Mesendoderm (in vitro differentiated cells): ENCODE measurements around the gene P3H3.

Source experiments
- DNase-seq: peaks from one replicate; pipeline ENCODE4 v3.0.0; 2013
- H2AK5ac ChIP-seq: 2 replicates; pipeline ENCODE4 v1.6.1; 2013; ENCODE audit warnings: low read length, inconsistent platforms
- H2BK120ac ChIP-seq: 2 replicates; pipeline ENCODE4 v1.6.1; 2013; ENCODE audit warnings: low read depth, mild to moderate bottlenecking, low read length, moderate library complexity, mixed read lengths
- H2BK15ac ChIP-seq: replicated peaks from 2 replicates; pipeline ENCODE4 v1.6.1; 2013; ENCODE audit warnings: low read depth, mild to moderate bottlenecking, moderate library complexity
- H2BK5ac ChIP-seq: 2 replicates; pipeline ENCODE4 v1.6.1; 2013; ENCODE audit warnings: low read length, inconsistent platforms
- H3K18ac ChIP-seq: 2 replicates; pipeline ENCODE4 v1.6.1; 2013; ENCODE audit warnings: mild to moderate bottlenecking, low read length, mixed read lengths
- H3K23ac ChIP-seq: one replicate; pipeline ENCODE4 v1.6.1; 2013; ENCODE audit warnings: low read length
- H3K27ac ChIP-seq: 2 replicates; pipeline ENCODE4 v1.5.1; 2013; ENCODE audit warnings: low read depth, mild to moderate bottlenecking, inconsistent platforms, low read length, moderate library complexity
- H3K27me3 ChIP-seq: 2 replicates; pipeline ENCODE4 v1.6.1; 2013; ENCODE audit warnings: low read length, control low read depth, mild to moderate bottlenecking, inconsistent platforms; ENCODE audit not compliant: insufficient read depth, poor library complexity
- H3K36me3 ChIP-seq: 2 replicates; pipeline ENCODE4 v1.6.1; 2013; ENCODE audit warnings: low read length, inconsistent platforms; ENCODE audit not compliant: control insufficient read depth, insufficient read depth
- H3K4ac ChIP-seq: one replicate; pipeline ENCODE4 v1.6.1; 2013; ENCODE audit warnings: low read depth, mild to moderate bottlenecking, low read length, moderate library complexity
- H3K4me1 ChIP-seq: 2 replicates; pipeline ENCODE4 v1.6.1; 2013; ENCODE audit warnings: low read depth, low read length, inconsistent platforms; ENCODE audit not compliant: control insufficient read depth
- H3K4me2 ChIP-seq: 2 replicates; pipeline ENCODE4 v1.6.1; 2013; ENCODE audit warnings: low read length
- H3K4me3 ChIP-seq: 2 replicates; pipeline ENCODE4 v1.5.1; 2013; ENCODE audit warnings: mild to moderate bottlenecking, low read length
- H3K56ac ChIP-seq: one replicate; pipeline ENCODE4 v1.6.1; 2013; ENCODE audit warnings: low read length
- H3K79me1 ChIP-seq: 2 replicates; pipeline ENCODE4 v1.6.1; 2013; ENCODE audit warnings: low read length, inconsistent platforms
- H3K79me2 ChIP-seq: 2 replicates; pipeline ENCODE4 v1.6.1; 2013; ENCODE audit warnings: mild to moderate bottlenecking, low read length; ENCODE audit not compliant: control insufficient read depth, insufficient read depth
- H3K9ac ChIP-seq: 2 replicates; pipeline ENCODE4 v1.6.1; 2013; ENCODE audit warnings: low read length, inconsistent platforms
- H4K5ac ChIP-seq: one replicate; pipeline ENCODE4 v1.6.1; 2013; ENCODE audit warnings: low read length
- H4K8ac ChIP-seq: one replicate; pipeline ENCODE4 v1.6.1; 2013; ENCODE audit warnings: low read depth, mild to moderate bottlenecking, control low read depth, low read length, moderate library complexity
- WGBS: extraction: QIAGEN DNeasy Blood & Tissue Kit; methylation state at CpG from one replicate; pipeline ENCODE4 v1.1.7; 2013; ENCODE audit warnings: low lambda C conversion rate, missing lambda C conversion rate; ENCODE audit not compliant: insufficient coverage; ENCODE audit errors: extremely low coverage; 5-methylcytosine and 5-hydroxymethylcytosine counted together

The P3H3 gene

GRCh38 chr12:6849427-6849826 is 21.2 kb downstream of the P3H3 start:
- H3K36me3 ChIP-seq = peaks cover 14% of the 10 kb centered on the region
- H2AK5ac ChIP-seq = no peak overlapping the region
- no peaks in the 10 kb centered on the region for H3K27me3 ChIP-seq
- no peak overlapping the region for H4K5ac ChIP-seq
- no peak overlapping the region for H3K56ac ChIP-seq
- WGBS = no CpG with 5 or more reads among the region's 2 CpGs
- H3K27ac ChIP-seq = no peak overlapping the region
- H3K79me1 ChIP-seq = peaks cover 20% of the 10 kb centered on the region
- no peak overlapping the region for H3K9ac ChIP-seq
- no peak for DNase-seq
- no peak overlapping the region for H3K4ac ChIP-seq
- H4K8ac ChIP-seq = no peak overlapping the region
- H2BK5ac ChIP-seq = no peak overlapping the region
- H3K23ac ChIP-seq = no peak overlapping the region
- H3K4me1 ChIP-seq = peaks cover 6% of the 10 kb centered on the region
- H3K4me3 ChIP-seq = no peak overlapping the region
- no peak overlapping the region for H2BK15ac ChIP-seq
- no peak overlapping the region for H3K18ac ChIP-seq
- no peak overlapping the region for H3K4me2 ChIP-seq
- peaks cover 22% of the 10 kb centered on the region for H3K79me2 ChIP-seq
- no peak overlapping the region for H2BK120ac ChIP-seq

GRCh38 chr12:6849976-6850560 is 21.9 kb downstream of the P3H3 start:
- Histone ChIP-seq H3K4me1 (peaks cover 6% of the 10 kb centered on the region), H2BK120ac (no peak overlapping the region), H3K18ac (no peak overlapping the region), H3K79me1 (peaks cover 23% of the 10 kb centered on the region), H2AK5ac (no peak overlapping the region), H3K4me2 (peak overlapping the region; percentile 74), H3K9ac (peak overlapping the region; percentile 90), H3K23ac (no peak overlapping the region), H4K8ac (no peak overlapping the region), H4K5ac (no peak overlapping the region), H2BK5ac (no peak overlapping the region), H3K79me2 (peaks cover 25% of the 10 kb centered on the region), H3K27me3 (no peaks in the 10 kb centered on the region), H2BK15ac (no peak overlapping the region), H3K27ac (no peak overlapping the region), H3K4ac (no peak overlapping the region), H3K4me3 (peak overlapping the region; percentile 79), H3K56ac (peak overlapping the region; percentile 95), H3K36me3 (peaks cover 11% of the 10 kb centered on the region)
- DNase-seq = no peak
- no CpG with 5 or more reads among the region's 10 CpGs for WGBS

GRCh38 chr12:6850796-6851152 is 22.6 kb downstream of the P3H3 start:
- peaks cover 24% of the 10 kb centered on the region for H3K79me1 ChIP-seq
- H3K4me2 ChIP-seq = peak overlapping the region; percentile 74
- H4K8ac ChIP-seq = no peak overlapping the region
- peak overlapping the region; percentile 79 for H3K4me3 ChIP-seq
- peak overlapping the region; percentile 64 for H3K4ac ChIP-seq
- H3K36me3 ChIP-seq = peaks cover 10% of the 10 kb centered on the region
- H3K79me2 ChIP-seq = peaks cover 26% of the 10 kb centered on the region
- no peak overlapping the region for H4K5ac ChIP-seq
- no CpG with 5 or more reads among the region's 16 CpGs for WGBS
- no peak overlapping the region for H2BK15ac ChIP-seq
- peaks cover 6% of the 10 kb centered on the region for H3K4me1 ChIP-seq
- no peak overlapping the region for H3K18ac ChIP-seq
- H3K9ac ChIP-seq = peak overlapping the region; percentile 90
- H3K27ac ChIP-seq = no peak overlapping the region
- no peak overlapping the region for H2BK120ac ChIP-seq
- H3K27me3 ChIP-seq = no peaks in the 10 kb centered on the region
- no peak for DNase-seq
- H3K56ac ChIP-seq = peak overlapping the region; percentile 95
- H2BK5ac ChIP-seq = no peak overlapping the region
- H3K23ac ChIP-seq = no peak overlapping the region
- no peak overlapping the region for H2AK5ac ChIP-seq

GRCh38 chr12:6851153-6851920 is 23.1 kb downstream of the P3H3 start, which contains the start of gene CDCA3:
CDCA3 (minus strand) TSS chr12:6851286; CDS start chr12:6850952, 334 bp downstream.
- H3K4ac ChIP-seq = peak within 1 kb of the TSS; percentile 64
- H2AK5ac ChIP-seq = no peak within 1 kb of the TSS
- H3K23ac ChIP-seq = no peak within 1 kb of the TSS
- peak within 1 kb of the TSS; percentile 96 for H3K4me3 ChIP-seq
- H4K5ac ChIP-seq = no peak within 1 kb of the TSS
- H2BK15ac ChIP-seq = no peak within 1 kb of the TSS
- H3K4me1 ChIP-seq = peaks cover 6% of the 10 kb centered on the region
- peak; percentile 100 for DNase-seq
- no CpG with 5 or more reads among the region's 37 CpGs for WGBS
- H3K79me1 ChIP-seq = peaks cover 24% of the 10 kb centered on the region
- peak within 1 kb of the TSS; percentile 100 for H3K56ac ChIP-seq
- H2BK5ac ChIP-seq = peak within 1 kb of the TSS; percentile 98
- H3K18ac ChIP-seq = no peak within 1 kb of the TSS
- H2BK120ac ChIP-seq = no peak within 1 kb of the TSS
- peak within 1 kb of the TSS; percentile 98 for H3K4me2 ChIP-seq
- H3K27me3 ChIP-seq = no peaks in the 10 kb centered on the region
- peaks cover 26% of the 10 kb centered on the region for H3K79me2 ChIP-seq
- H3K36me3 ChIP-seq = peaks cover 8% of the 10 kb centered on the region
- H3K9ac ChIP-seq = peak within 1 kb of the TSS; percentile 98
- peak within 1 kb of the TSS; percentile 26 for H3K27ac ChIP-seq
- H4K8ac ChIP-seq = no peak within 1 kb of the TSS

- Histone ChIP-seq H4K5ac (no peak within 1 kb of the TSS), H3K27ac (peak within 1 kb of the TSS; percentile 26), H3K79me1 (peaks cover 24% of the 10 kb centered on the region), H4K8ac (no peak within 1 kb of the TSS), H2BK15ac (no peak within 1 kb of the TSS), H3K56ac (peak within 1 kb of the TSS; percentile 100), H2BK5ac (peak within 1 kb of the TSS; percentile 98), H3K9ac (peak within 1 kb of the TSS; percentile 98), H3K36me3 (peaks cover 6% of the 10 kb centered on the region), H3K79me2 (peaks cover 26% of the 10 kb centered on the region), H3K27me3 (no peaks in the 10 kb centered on the region), H3K4ac (peak within 1 kb of the TSS; percentile 64), H3K4me3 (peak within 1 kb of the TSS; percentile 96), H2BK120ac (no peak within 1 kb of the TSS), H3K23ac (peak within 1 kb of the TSS; percentile 20), H3K4me1 (peaks cover 6% of the 10 kb centered on the region), H2AK5ac (peak within 1 kb of the TSS; percentile 48), H3K18ac (peak within 1 kb of the TSS; percentile 21), H3K4me2 (peak within 1 kb of the TSS; percentile 98)
- no CpG with 5 or more reads among the region's 65 CpGs for WGBS
- peak; percentile 100 for DNase-seq
Observed at GRCh38 chr12:6851921-6852650, 23.9 kb downstream of the P3H3 start, which contains the start of gene USP5. USP5 (plus strand) TSS chr12:6852150; CDS start chr12:6852180, 30 bp downstream.
